ENCODE data around the gene AGR3. TPM values are rescaled to one million over a fixed set of nuclear protein-coding genes. Genes with fewer than 3 reads are reported as not detected.

The AGR3 gene
- total and polyA plus RNA-seq, 4 donors = 100 TPM; not detected in 3

DNA sequence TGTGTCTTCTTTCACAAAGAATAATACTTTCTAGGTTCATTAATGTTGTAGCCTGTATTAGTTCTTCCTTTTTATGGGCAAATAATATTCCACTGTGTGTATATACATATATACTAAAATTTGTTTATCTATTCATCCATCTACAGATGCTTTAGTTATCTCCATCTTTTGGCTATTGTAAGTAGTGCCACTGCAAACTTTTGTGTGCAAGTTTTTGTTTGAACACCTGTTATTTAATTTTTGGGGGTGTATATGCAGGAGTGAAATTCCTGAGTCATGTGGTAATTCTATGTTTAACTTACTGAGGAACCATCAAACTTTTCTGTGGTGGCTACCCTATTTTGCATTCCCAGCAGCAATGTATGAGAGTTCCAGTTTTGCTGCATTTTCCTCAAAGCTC, 37.7 kb upstream of the AGR3 start:
- no peak for ATAC-seq (ENCODE audit: low FRiP score)
- H3K36me3 ChIP-seq (ENCODE audit: control insufficient read depth in 1 of 2, insufficient read depth in 2 of 2, low read length in 1 of 2) = no peaks in the 10 kb centered on the region
- DNase-seq = no peak
- H3K9me3 ChIP-seq (ENCODE audit: control insufficient read depth, low read length) = no peaks in the 10 kb centered on the region
- intact Hi-C loops (cut with DNase I) = loop anchor here (2.0 to 10.0 kb wide), 5 partner anchors 117 to 315 kb away; partner anchors contain the start of gene AGR2 (in 1 of the 2)
- no peak overlapping the region for H3K4me3 ChIP-seq (ENCODE audit: low read length in 2 of 2)
- H3K27me3 ChIP-seq (ENCODE audit: control insufficient read depth in 1 of 2, insufficient read depth in 2 of 2, low read length in 1 of 2) = no peaks in the 10 kb centered on the region
- no peak overlapping the region for H3K27ac ChIP-seq (ENCODE audit: low read depth in 1 of 2, low read length in 2 of 2)
- no peaks in the 10 kb centered on the region for H3K4me1 ChIP-seq (ENCODE audit: control insufficient read depth in 1 of 2, insufficient read depth in 2 of 2, low read length in 2 of 2)

GRCh38 chr7:16918288-16918895, 36.6 kb upstream of the AGR3 start:
- 42 to 47% methylated on average over 6 of the region's 6 CpGs for WGBS, 2 donors
- ATAC-seq (ENCODE audit: low FRiP score) = no peak

DNA sequence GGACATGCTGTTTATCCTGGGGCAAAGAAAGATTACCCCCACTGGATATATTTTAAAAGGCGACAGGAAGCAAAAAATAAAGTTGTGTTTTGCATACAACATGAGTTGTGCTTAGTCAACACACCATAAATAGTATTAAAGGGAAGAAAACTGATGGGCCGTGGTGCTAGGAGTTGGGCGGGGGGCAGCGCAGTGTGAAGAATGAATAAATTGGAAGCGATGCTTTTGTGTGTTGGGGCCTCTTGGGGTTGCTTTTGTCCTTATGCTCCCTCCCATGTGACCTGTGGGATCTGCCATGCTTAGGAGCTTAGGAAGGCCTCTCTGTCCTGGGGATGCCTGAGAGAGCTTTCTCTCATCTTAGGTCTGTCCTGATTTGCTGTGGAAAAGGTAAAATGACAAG, 35.0 kb upstream of the AGR3 start:
- Histone ChIP-seq H3K27me3 (ENCODE audit: control insufficient read depth in 1 of 2, insufficient read depth in 2 of 2, low read length in 1 of 2) (no peaks in the 10 kb centered on the region), H3K4me1 (ENCODE audit: control insufficient read depth in 1 of 2, insufficient read depth in 2 of 2, low read length in 2 of 2) (no peaks in the 10 kb centered on the region), H3K9me3 (ENCODE audit: control insufficient read depth, low read length) (no peaks in the 10 kb centered on the region), H3K27ac (ENCODE audit: low read depth in 1 of 2, low read length in 2 of 2) (no peak overlapping the region), H3K4me3 (ENCODE audit: low read length in 2 of 2) (no peak overlapping the region), H3K36me3 (ENCODE audit: control insufficient read depth in 1 of 2, insufficient read depth in 2 of 2, low read length in 1 of 2) (no peaks in the 10 kb centered on the region)
- intact Hi-C loops (cut with DNase I) = loop anchor here (5.0 to 10.0 kb wide), 3 partner anchors 114 to 312 kb away; partner anchors contain the start of gene AGR2 (in 1 of the 2)
- ATAC-seq (ENCODE audit: low FRiP score) (no peak), DNase-seq (no peak)
- WGBS, 2 donors = 95 to 97% methylated on average over 5 of the region's 5 CpGs

More at GRCh38 chr7:16918288-16918895, 36.6 kb upstream of the AGR3 start:
- Histone ChIP-seq H3K27me3 (ENCODE audit: control insufficient read depth in 1 of 2, insufficient read depth in 2 of 2, low read length in 1 of 2) (no peaks in the 10 kb centered on the region), H3K27ac (ENCODE audit: low read depth in 1 of 2, low read length in 2 of 2) (no peak overlapping the region), H3K36me3 (ENCODE audit: control insufficient read depth in 1 of 2, insufficient read depth in 2 of 2, low read length in 1 of 2) (no peaks in the 10 kb centered on the region), H3K9me3 (ENCODE audit: control insufficient read depth, low read length) (no peaks in the 10 kb centered on the region), H3K4me1 (ENCODE audit: control insufficient read depth in 1 of 2, insufficient read depth in 2 of 2, low read length in 2 of 2) (no peaks in the 10 kb centered on the region), H3K4me3 (ENCODE audit: low read length in 2 of 2) (no peak overlapping the region)
- no peak for DNase-seq
- intact Hi-C loops (cut with DNase I) = loop anchor here (2.0 to 10.0 kb wide), 5 partner anchors 116 to 314 kb away; partner anchors contain the start of gene AGR2 (in 1 of the 2)

DNA sequence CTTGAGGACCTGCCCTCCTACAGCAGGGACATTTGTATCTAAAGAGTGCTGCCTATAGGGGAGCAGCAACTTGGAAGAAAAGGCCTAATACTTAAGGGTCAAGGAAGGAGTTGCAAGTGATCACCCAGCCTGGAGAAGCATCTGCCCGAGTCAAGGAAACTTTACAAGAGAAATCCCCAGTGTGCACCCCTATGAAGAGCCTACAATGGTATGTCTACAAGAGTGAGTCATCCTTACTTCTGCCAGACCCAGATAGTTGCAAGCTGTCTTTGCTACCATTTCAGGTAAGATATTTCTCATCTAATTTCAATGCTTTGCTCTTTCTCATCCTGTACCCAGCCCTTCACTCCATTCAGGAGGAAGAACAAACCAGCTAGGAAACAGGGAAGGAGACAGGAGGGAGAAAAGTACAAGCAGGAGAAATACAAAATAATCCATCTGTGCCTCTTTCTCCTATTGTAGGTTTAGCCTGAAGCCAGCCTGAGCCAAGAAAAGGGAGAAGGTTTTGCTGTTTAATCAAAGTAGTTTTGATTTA, 34.4 kb upstream of the AGR3 start:
- H3K4me3 ChIP-seq (ENCODE audit: low read length in 2 of 2) = no peak overlapping the region
- no peak overlapping the region for H3K27ac ChIP-seq (ENCODE audit: low read depth in 1 of 2, low read length in 2 of 2)
- H3K36me3 ChIP-seq (ENCODE audit: control insufficient read depth in 1 of 2, insufficient read depth in 2 of 2, low read length in 1 of 2) = no peaks in the 10 kb centered on the region
- no peaks in the 10 kb centered on the region for H3K4me1 ChIP-seq (ENCODE audit: control insufficient read depth in 1 of 2, insufficient read depth in 2 of 2, low read length in 2 of 2)
- no peaks in the 10 kb centered on the region for H3K27me3 ChIP-seq (ENCODE audit: control insufficient read depth in 1 of 2, insufficient read depth in 2 of 2, low read length in 1 of 2)
- 81 to 94% methylated on average over 1 of the region's 1 CpG for WGBS, 2 donors
- no peak for ATAC-seq (ENCODE audit: low FRiP score)
- DNase-seq = no peak
- intact Hi-C loops (cut with DNase I) = loop anchor here (5.0 to 10.0 kb wide), 3 partner anchors 114 to 311 kb away; partner anchors contain the start of gene AGR2 (in 1 of the 2)
- H3K9me3 ChIP-seq (ENCODE audit: control insufficient read depth, low read length) = no peaks in the 10 kb centered on the region

GRCh38 chr7:16915405-16915804, 33.6 kb upstream of the AGR3 start:
- Histone ChIP-seq H3K4me3 (ENCODE audit: low read length in 2 of 2) (no peak overlapping the region), H3K27me3 (ENCODE audit: control insufficient read depth in 1 of 2, insufficient read depth in 2 of 2, low read length in 1 of 2) (no peaks in the 10 kb centered on the region), H3K27ac (ENCODE audit: low read depth in 1 of 2, low read length in 2 of 2) (no peak overlapping the region), H3K4me1 (ENCODE audit: control insufficient read depth in 1 of 2, insufficient read depth in 2 of 2, low read length in 2 of 2) (no peaks in the 10 kb centered on the region), H3K36me3 (ENCODE audit: control insufficient read depth in 1 of 2, insufficient read depth in 2 of 2, low read length in 1 of 2) (no peaks in the 10 kb centered on the region), H3K9me3 (ENCODE audit: control insufficient read depth, low read length) (no peaks in the 10 kb centered on the region)
- DNase-seq (no peak), ATAC-seq (ENCODE audit: low FRiP score) (no peak)
- intact Hi-C loops (cut with DNase I) = loop anchor here (5.0 to 10.0 kb wide), 3 partner anchors 113 to 311 kb away; partner anchors contain the start of gene AGR2 (in 1 of the 2)
- 83 to 91% methylated on average over 4 of the region's 4 CpGs for WGBS, 2 donors

GRCh38 chr7:16914771-16915170, 33.0 kb upstream of the AGR3 start:
- Histone ChIP-seq H3K4me1 (ENCODE audit: control insufficient read depth in 1 of 2, insufficient read depth in 2 of 2, low read length in 2 of 2) (no peaks in the 10 kb centered on the region), H3K9me3 (ENCODE audit: control insufficient read depth, low read length) (no peaks in the 10 kb centered on the region), H3K27me3 (ENCODE audit: control insufficient read depth in 1 of 2, insufficient read depth in 2 of 2, low read length in 1 of 2) (no peaks in the 10 kb centered on the region), H3K36me3 (ENCODE audit: control insufficient read depth in 1 of 2, insufficient read depth in 2 of 2, low read length in 1 of 2) (no peaks in the 10 kb centered on the region), H3K27ac (ENCODE audit: low read depth in 1 of 2, low read length in 2 of 2) (no peak overlapping the region), H3K4me3 (ENCODE audit: low read length in 2 of 2) (no peak overlapping the region)
- 86 to 96% methylated on average over 4 of the region's 4 CpGs for whole genome bisulfite sequencing, 2 donors
- no peak for DNase-seq
- ATAC-seq (ENCODE audit: low FRiP score) = no peak
- intact Hi-C loops (cut with DNase I) = loop anchor here (5.0 to 10.0 kb wide), 3 partner anchors 112 to 310 kb away; partner anchors contain the start of gene AGR2 (in 1 of the 2)

DNA sequence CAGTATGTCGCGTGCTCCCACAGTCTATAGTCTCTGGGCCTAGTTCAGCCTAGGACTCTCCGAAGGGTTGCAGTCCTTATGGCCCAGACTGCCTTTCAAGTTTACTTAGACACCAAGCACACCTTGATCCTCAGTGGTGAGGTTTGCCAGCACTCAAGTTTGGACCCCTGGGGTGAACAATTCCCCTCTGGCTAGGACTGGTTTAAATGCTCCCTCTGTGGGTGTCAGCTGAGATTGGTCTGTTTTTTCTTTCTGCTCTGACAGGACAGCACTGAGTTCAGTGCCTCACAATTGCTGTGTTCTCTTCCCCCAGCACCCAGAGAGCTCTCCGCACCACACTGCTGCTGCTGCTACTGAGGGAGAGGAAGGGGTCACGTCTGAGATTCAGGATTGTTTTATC, 31.9 kb upstream of the AGR3 start:
- no peaks in the 10 kb centered on the region for H3K9me3 ChIP-seq (ENCODE audit: control insufficient read depth, low read length)
- H3K27ac ChIP-seq (ENCODE audit: low read depth in 1 of 2, low read length in 2 of 2) = no peak overlapping the region
- no peak for ATAC-seq (ENCODE audit: low FRiP score)
- DNase-seq = no peak
- no peaks in the 10 kb centered on the region for H3K27me3 ChIP-seq (ENCODE audit: control insufficient read depth in 1 of 2, insufficient read depth in 2 of 2, low read length in 1 of 2)
- no peaks in the 10 kb centered on the region for H3K36me3 ChIP-seq (ENCODE audit: control insufficient read depth in 1 of 2, insufficient read depth in 2 of 2, low read length in 1 of 2)
- WGBS, 2 donors = 90 to 95% methylated on average over 5 of the region's 5 CpGs
- no peak overlapping the region for H3K4me3 ChIP-seq (ENCODE audit: low read length in 2 of 2)
- intact Hi-C loops (cut with DNase I) = loop anchor here in 1 of 2 donors (10.0 kb wide), 1 partner anchor 309 kb away; no protein-coding TSS in a partner anchor
- no peaks in the 10 kb centered on the region for H3K4me1 ChIP-seq (ENCODE audit: control insufficient read depth in 1 of 2, insufficient read depth in 2 of 2, low read length in 2 of 2)

GRCh38 chr7:16912540-16912939, 30.8 kb upstream of the AGR3 start:
- H3K9me3 ChIP-seq (ENCODE audit: control insufficient read depth, low read length) = no peaks in the 10 kb centered on the region
- intact Hi-C loops (cut with DNase I) = loop anchor here in 1 of 2 donors (10.0 kb wide), 1 partner anchor 308 kb away; no protein-coding TSS in a partner anchor
- no peaks in the 10 kb centered on the region for H3K27me3 ChIP-seq (ENCODE audit: control insufficient read depth in 1 of 2, insufficient read depth in 2 of 2, low read length in 1 of 2)
- no peak overlapping the region for H3K27ac ChIP-seq (ENCODE audit: low read depth in 1 of 2, low read length in 2 of 2)
- H3K4me1 ChIP-seq (ENCODE audit: control insufficient read depth in 1 of 2, insufficient read depth in 2 of 2, low read length in 2 of 2) = no peaks in the 10 kb centered on the region
- no peak overlapping the region for H3K4me3 ChIP-seq (ENCODE audit: low read length in 2 of 2)
- DNase-seq = no peak
- ATAC-seq (ENCODE audit: low FRiP score) = no peak
- 98 to 99% methylated on average over 4 of the region's 4 CpGs for WGBS, 2 donors
- no peaks in the 10 kb centered on the region for H3K36me3 ChIP-seq (ENCODE audit: control insufficient read depth in 1 of 2, insufficient read depth in 2 of 2, low read length in 1 of 2)

DNA sequence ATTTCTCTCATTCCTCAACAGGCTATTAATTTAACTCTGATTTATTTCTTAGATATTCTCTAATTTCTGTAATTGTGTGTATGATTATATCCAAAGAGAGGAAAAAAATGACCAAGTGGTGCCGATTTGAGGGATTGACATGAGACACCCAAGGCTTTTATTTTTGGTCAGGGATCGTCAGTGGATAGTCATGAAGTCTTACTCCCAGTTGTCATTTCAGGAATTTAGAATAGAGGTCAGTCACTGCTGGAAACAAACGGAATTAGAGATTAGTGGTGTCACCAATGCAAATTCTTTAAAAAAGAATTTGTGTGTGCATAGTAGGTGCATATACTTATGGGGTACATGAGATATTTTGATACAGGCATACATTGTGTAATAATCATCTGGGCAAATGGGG, 26.8 kb upstream of the AGR3 start:
- DNase-seq = no peak
- 77 to 79% methylated on average over 3 of the region's 3 CpGs for WGBS, 2 donors
- intact Hi-C loops (cut with DNase I) = no loop called here
- Histone ChIP-seq H3K9me3 (ENCODE audit: control insufficient read depth, low read length) (no peaks in the 10 kb centered on the region), H3K27ac (ENCODE audit: low read depth in 1 of 2, low read length in 2 of 2) (no peak overlapping the region), H3K36me3 (ENCODE audit: control insufficient read depth in 1 of 2, insufficient read depth in 2 of 2, low read length in 1 of 2) (no peaks in the 10 kb centered on the region), H3K27me3 (ENCODE audit: control insufficient read depth in 1 of 2, insufficient read depth in 2 of 2, low read length in 1 of 2) (no peaks in the 10 kb centered on the region), H3K4me1 (ENCODE audit: control insufficient read depth in 1 of 2, insufficient read depth in 2 of 2, low read length in 2 of 2) (no peaks in the 10 kb centered on the region), H3K4me3 (ENCODE audit: low read length in 2 of 2) (no peak overlapping the region)
- ATAC-seq (ENCODE audit: low FRiP score) = no peak
